Peyer's patch (tissue), 4 donors: ENCODE measurements around the gene ARHGEF40. TPM values are rescaled to one million over a fixed set of nuclear protein-coding genes. Genes with fewer than 3 reads are reported as not detected.
"Not testable (repeated sequence)": the region's sequence is repeated elsewhere in the genome, so short reads cannot be mapped to it uniquely, and the experiment has no call there.

Experiments used
- DNase-seq, 3 donors: peaks; one replicate each; pipeline ENCODE4 v3.0.0-alpha.2; 2017 to 2019
- H3K27ac ChIP-seq, 4 donors: fragments of 200-600 bp; sonication (generic); one replicate each; pipeline ENCODE4 v1.5.1; 2016 to 2019
- H3K27me3 ChIP-seq, 2 donors: fragments of 200-600 bp; sonication (generic); one replicate each; pipeline ENCODE4 v1.5.1; 2019
- H3K36me3 ChIP-seq, 3 donors: fragments of 200-600 bp; sonication (generic); one replicate each; pipeline ENCODE4 v1.5.1; 2016 to 2019
- H3K4me1 ChIP-seq, 4 donors: fragments of 200-600 bp; sonication (generic); one replicate each; pipeline ENCODE4 v1.5.1; 2016 to 2019
- H3K4me3 ChIP-seq, 4 donors: fragments of 200-600 bp; sonication (generic); 1 replicate in 3 of 4; 2 replicates in 1 of 4; pipeline ENCODE4 v1.5.1; 2016 to 2019; ENCODE audit warnings: mild to moderate bottlenecking in 1 of 4
- H3K9me3 ChIP-seq, 4 donors: fragments of 200-600 bp; sonication (generic); one replicate each; pipeline ENCODE4 v1.5.1; 2016 to 2019; ENCODE audit warnings: mild to moderate bottlenecking in 1 of 4
- POLR2A ChIP-seq, 2 donors: fragments of 450-650 bp; IDR thresholded peaks; one replicate each; pipeline ENCODE4 v1.5.1; 2017; ENCODE audit warnings: antibody characterized with exemption in 2 of 2, mild to moderate bottlenecking in 2 of 2, moderate library complexity in 2 of 2
- total RNA-seq, 4 donors: library from RNA; depleted of rRNA; stranded (reverse); fragments of >200 nt; gene quantifications; one replicate each; pipeline ENCODE4 v1.1.0, GENCODE V29; 2016
- TF ChIP-seq, protein P1 (sequence below), 6 experiments: fragments of 450-650 bp in 4 of 6; fragments of 200-600 bp in 2 of 6; sonication (generic) in 1 of 6; IDR thresholded peaks; one replicate each; pipeline ENCODE4 v1.5.1; 2017 to 2019; ENCODE audit warnings: antibody characterized with exemption in 6 of 6, mild to moderate bottlenecking in 3 of 6, moderate library complexity in 1 of 6

ARHGEF40 gene
- total RNA-seq, 4 donors from 2014 or later, result 19.8 to 57.8 (median 34.6) TPM

DNA sequence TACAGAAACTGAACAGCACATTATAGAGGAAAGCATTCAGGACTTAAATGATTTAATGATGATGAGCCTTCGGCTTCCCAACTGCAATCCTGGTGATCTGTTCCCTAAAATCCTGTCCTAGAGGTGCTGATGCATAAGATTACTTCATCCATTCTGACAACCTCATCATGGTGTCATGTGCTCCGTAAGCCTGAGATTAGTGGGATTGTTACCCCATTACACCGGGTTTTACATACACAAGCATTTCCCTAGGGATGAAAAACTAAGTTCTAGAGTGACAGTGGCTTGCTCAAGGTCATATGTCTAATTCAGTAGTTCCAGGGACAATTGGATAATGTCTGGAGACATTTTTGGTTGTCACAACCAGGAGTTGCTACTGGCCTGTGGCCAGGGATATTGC lies 32.9 kb upstream of the ARHGEF40 start:
- Histone ChIP-seq H3K27ac (no peak overlapping the region), H3K4me1 (peaks cover 0 to 22% (median 0%) of the 10 kb centered on the region in 4 donors), H3K9me3 (no peaks in the 10 kb centered on the region), H3K27me3 (no peaks in the 10 kb centered on the region), H3K36me3 (no peaks in the 10 kb centered on the region), H3K4me3 (no peak overlapping the region)
- DNase-seq, result no peak
- no peak for TF ChIP-seq POLR2A (IDR thresholded peaks at IDR 0.05)
- TF ChIP-seq, protein P1, sequence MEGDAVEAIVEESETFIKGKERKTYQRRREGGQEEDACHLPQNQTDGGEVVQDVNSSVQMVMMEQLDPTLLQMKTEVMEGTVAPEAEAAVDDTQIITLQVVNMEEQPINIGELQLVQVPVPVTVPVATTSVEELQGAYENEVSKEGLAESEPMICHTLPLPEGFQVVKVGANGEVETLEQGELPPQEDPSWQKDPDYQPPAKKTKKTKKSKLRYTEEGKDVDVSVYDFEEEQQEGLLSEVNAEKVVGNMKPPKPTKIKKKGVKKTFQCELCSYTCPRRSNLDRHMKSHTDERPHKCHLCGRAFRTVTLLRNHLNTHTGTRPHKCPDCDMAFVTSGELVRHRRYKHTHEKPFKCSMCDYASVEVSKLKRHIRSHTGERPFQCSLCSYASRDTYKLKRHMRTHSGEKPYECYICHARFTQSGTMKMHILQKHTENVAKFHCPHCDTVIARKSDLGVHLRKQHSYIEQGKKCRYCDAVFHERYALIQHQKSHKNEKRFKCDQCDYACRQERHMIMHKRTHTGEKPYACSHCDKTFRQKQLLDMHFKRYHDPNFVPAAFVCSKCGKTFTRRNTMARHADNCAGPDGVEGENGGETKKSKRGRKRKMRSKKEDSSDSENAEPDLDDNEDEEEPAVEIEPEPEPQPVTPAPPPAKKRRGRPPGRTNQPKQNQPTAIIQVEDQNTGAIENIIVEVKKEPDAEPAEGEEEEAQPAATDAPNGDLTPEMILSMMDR (IDR thresholded peaks at IDR 0.05), result no peak

GRCh38 chr14:21038441-21039422 lies 31.4 kb upstream of the ARHGEF40 start:
- H3K36me3 ChIP-seq, result no peaks in the 10 kb centered on the region
- peak overlapping the region; percentile 29 to 74 (median 49) for H3K27ac ChIP-seq
- DNase-seq, result peak; percentile 34 to 80 (median 73)
- no peaks in the 10 kb centered on the region for H3K9me3 ChIP-seq
- peaks cover 0 to 29% (median 3%) of the 10 kb centered on the region in 4 donors for H3K4me1 ChIP-seq
- no peaks in the 10 kb centered on the region for H3K27me3 ChIP-seq
- TF ChIP-seq, protein P1 (IDR thresholded peaks at IDR 0.05), result no peak
- no peak for TF ChIP-seq POLR2A (IDR thresholded peaks at IDR 0.05)
- H3K4me3 ChIP-seq, result no peak overlapping the region

- H3K27ac ChIP-seq, result peak overlapping the region; percentile 29 to 74 (median 49)
- DNase-seq, result peak in 2 of 3 donors; percentile 24 to 57
- no peaks in the 10 kb centered on the region for H3K36me3 ChIP-seq
- H3K4me3 ChIP-seq, result no peak overlapping the region
- no peaks in the 10 kb centered on the region for H3K27me3 ChIP-seq
- no peaks in the 10 kb centered on the region for H3K9me3 ChIP-seq
- H3K4me1 ChIP-seq, result peaks cover 0 to 32% (median 3%) of the 10 kb centered on the region in 4 donors
- no peak for TF ChIP-seq POLR2A (IDR thresholded peaks at IDR 0.05)
- TF ChIP-seq, protein P1 (IDR thresholded peaks at IDR 0.05), result peak; percentile 10 to 77 (median 60)
These were observed 30.3 kb upstream of the ARHGEF40 start for GRCh38 chr14:21039585-21040369.

- Histone ChIP-seq H3K9me3 (no peaks in the 10 kb centered on the region), H3K4me3 (no peak overlapping the region), H3K27ac (no peak overlapping the region), H3K4me1 (peaks cover 0 to 32% (median 3%) of the 10 kb centered on the region in 4 donors), H3K27me3 (no peaks in the 10 kb centered on the region), H3K36me3 (no peaks in the 10 kb centered on the region)
- TF ChIP-seq POLR2A (IDR thresholded peaks at IDR 0.05), result no peak
- TF ChIP-seq, protein P1 (IDR thresholded peaks at IDR 0.05), result peak in 1 of 6 experiments; percentile 3
- DNase-seq, result no peak
These were observed 29.7 kb upstream of the ARHGEF40 start for GRCh38 chr14:21040370-21040925.

DNA sequence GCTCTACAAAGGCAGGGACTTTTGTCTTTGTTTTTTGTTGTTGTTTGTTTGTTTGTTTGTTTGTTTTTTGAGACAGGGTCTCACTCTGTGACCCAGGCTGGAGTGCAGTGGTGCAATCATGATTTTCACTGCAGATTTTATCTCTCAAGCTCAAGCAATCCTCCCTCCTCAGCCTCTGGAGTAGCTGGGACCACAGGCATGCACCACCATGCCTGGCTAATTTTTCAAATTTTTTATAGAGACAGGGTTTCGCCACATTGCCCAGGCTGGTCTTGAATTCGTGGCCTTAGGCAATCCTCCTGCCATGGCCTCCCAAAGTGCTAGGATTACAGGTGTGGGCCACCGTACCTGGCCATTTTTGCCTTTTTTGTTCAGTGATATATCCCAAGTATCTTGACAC lies 29.2 kb upstream of the ARHGEF40 start:
- peaks cover 0 to 32% (median 3%) of the 10 kb centered on the region in 4 donors for H3K4me1 ChIP-seq
- DNase-seq, H3K36me3 ChIP-seq, H3K9me3 ChIP-seq, H3K27ac ChIP-seq, H3K4me3 ChIP-seq, H3K27me3 ChIP-seq: not testable (repeated sequence)
